GM11168 (cell line): Measurements from ENCODE around the gene NFIA.

Experiments used
- in situ Hi-C: fragments of 300-500 bp; cut with MboI; formaldehyde crosslinking; loops from one replicate; pipeline ENCODE4 v1.12.0; 2022; ENCODE audit warnings: low sequenced_read_pairs; ENCODE audit not compliant: unreplicated experiment

NFIA gene

GRCh38 chr1:61341426-61341825, 259.1 kb downstream of the NFIA start:
- in situ Hi-C loops = no loop called here

GRCh38 chr1:61343734-61344420, 261.5 kb downstream of the NFIA start:
- in situ Hi-C loops = no loop called here

- in situ Hi-C loops = no loop called here
These were observed 262.3 kb downstream of the NFIA start for GRCh38 chr1:61344696-61345095.

- in situ Hi-C loops = no loop called here
These were observed 265.8 kb downstream of the NFIA start for GRCh38 chr1:61348025-61348665.

- in situ Hi-C loops = no loop called here
These were observed 270.6 kb downstream of the NFIA start for GRCh38 chr1:61352845-61353435.

GRCh38 chr1:61353797-61354406, 271.5 kb downstream of the NFIA start:
- in situ Hi-C loops = no loop called here

- in situ Hi-C loops = no loop called here
These were observed 273.7 kb downstream of the NFIA start for GRCh38 chr1:61356016-61356415.

GRCh38 chr1:61356995-61357394, 274.6 kb downstream of the NFIA start:
- in situ Hi-C loops = no loop called here

GRCh38 chr1:61357539-61357938, 275.2 kb downstream of the NFIA start:
- in situ Hi-C loops = no loop called here

GRCh38 chr1:61358770-61359455, 276.6 kb downstream of the NFIA start:
- in situ Hi-C loops = no loop called here

- in situ Hi-C loops = no loop called here
These were observed 279.6 kb downstream of the NFIA start for GRCh38 chr1:61361931-61362330.

- in situ Hi-C loops = no loop called here
These were observed 280.0 kb downstream of the NFIA start for GRCh38 chr1:61362351-61362750.

GRCh38 chr1:61368366-61368765, 286.0 kb downstream of the NFIA start:
- in situ Hi-C loops = no loop called here

GRCh38 chr1:61368876-61369275, 286.5 kb downstream of the NFIA start:
- in situ Hi-C loops = no loop called here

GRCh38 chr1:61370177-61370912, 288.0 kb downstream of the NFIA start:
- in situ Hi-C loops = no loop called here

- in situ Hi-C loops = no loop called here
These were observed 288.5 kb downstream of the NFIA start for GRCh38 chr1:61370913-61371279.

- in situ Hi-C loops = no loop called here
These were observed 290.6 kb downstream of the NFIA start for GRCh38 chr1:61372944-61373343.

- in situ Hi-C loops = no loop called here
These were observed 291.8 kb downstream of the NFIA start for GRCh38 chr1:61374156-61374555.

- in situ Hi-C loops = no loop called here
These were observed 292.9 kb downstream of the NFIA start for GRCh38 chr1:61375082-61375880.
